ENCODE measurements around the gene SUN2. TPM values are rescaled to one million over a fixed set of nuclear protein-coding genes. Genes with fewer than 3 reads are reported as not detected.

The SUN2 gene
- total RNA-seq, 1 donor from 2014 or later, result 124 TPM

DNA sequence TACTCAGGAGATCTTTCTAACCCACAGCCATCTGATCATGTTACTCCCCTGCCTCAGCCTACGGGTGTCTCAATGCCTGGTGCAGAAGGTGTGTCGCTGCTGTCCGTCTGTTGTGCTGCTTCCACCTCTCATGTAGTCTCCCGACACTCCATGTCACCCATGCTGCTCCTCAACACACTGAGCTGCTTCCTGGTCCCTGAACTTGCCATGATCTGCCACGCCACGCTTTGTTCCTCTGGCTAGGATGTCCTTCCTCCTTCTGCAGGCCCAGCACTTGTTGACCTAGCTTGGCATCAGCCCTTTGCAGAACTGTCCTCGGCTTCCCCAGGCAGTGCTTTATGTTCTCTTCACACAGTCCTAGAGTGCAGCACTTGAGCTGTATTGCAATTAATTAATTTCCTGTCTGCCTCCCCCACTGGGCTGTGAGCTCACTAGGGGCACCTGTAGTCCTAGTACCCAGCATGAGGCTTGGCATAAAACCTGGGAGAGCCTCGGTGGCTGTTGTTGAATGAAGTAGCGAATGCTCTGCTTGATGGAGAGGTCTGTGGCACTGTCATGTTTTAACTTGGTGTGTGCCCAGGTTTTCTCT, 40.5 kb downstream of the SUN2 start:
- Mint-ChIP-seq H3K36me3 (ENCODE audit: low read depth) (peaks cover 8% of the 10 kb centered on the region), H3K27ac (ENCODE audit: unreplicated experiment) (no peak overlapping the region), H3K27me3 (ENCODE audit: low read depth) (no peaks in the 10 kb centered on the region), H3K4me3 (ENCODE audit: unreplicated experiment) (no peak overlapping the region), H3K4me1 (ENCODE audit: low read depth) (peaks cover 76% of the 10 kb centered on the region), H3K9me3 (ENCODE audit: low read depth) (no peaks in the 10 kb centered on the region)
- TF ChIP-seq, protein P1, sequence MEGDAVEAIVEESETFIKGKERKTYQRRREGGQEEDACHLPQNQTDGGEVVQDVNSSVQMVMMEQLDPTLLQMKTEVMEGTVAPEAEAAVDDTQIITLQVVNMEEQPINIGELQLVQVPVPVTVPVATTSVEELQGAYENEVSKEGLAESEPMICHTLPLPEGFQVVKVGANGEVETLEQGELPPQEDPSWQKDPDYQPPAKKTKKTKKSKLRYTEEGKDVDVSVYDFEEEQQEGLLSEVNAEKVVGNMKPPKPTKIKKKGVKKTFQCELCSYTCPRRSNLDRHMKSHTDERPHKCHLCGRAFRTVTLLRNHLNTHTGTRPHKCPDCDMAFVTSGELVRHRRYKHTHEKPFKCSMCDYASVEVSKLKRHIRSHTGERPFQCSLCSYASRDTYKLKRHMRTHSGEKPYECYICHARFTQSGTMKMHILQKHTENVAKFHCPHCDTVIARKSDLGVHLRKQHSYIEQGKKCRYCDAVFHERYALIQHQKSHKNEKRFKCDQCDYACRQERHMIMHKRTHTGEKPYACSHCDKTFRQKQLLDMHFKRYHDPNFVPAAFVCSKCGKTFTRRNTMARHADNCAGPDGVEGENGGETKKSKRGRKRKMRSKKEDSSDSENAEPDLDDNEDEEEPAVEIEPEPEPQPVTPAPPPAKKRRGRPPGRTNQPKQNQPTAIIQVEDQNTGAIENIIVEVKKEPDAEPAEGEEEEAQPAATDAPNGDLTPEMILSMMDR (IDR thresholded peaks at IDR 0.05), result no peak
- DNase-seq (ENCODE audit: low spot score), result no peak

DNA sequence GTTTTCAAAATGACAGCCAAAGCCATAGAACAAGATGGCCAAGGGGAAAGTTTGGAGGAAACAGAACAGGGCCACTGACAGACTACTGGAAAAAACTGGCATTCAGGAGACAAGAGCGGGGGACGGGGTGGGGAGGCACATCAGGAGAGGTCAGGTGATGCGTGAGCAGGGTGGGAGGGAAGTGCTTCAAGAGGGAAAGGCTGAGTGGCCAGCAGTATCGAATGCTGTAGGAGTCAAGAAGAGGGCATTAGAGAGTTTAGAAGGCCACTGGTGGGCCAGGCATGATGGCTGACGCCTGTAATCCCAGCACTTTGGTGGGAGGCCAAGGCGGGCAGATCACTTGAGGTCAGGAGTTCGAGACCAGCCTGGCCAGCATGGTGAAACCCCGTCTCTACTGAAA, 41.9 kb downstream of the SUN2 start:
- TF ChIP-seq, protein P1 (IDR thresholded peaks at IDR 0.05), result no peak
- no peak for DNase-seq (ENCODE audit: low spot score)
- no peaks in the 10 kb centered on the region for H3K27me3 Mint-ChIP-seq (ENCODE audit: low read depth)
- no peak overlapping the region for H3K4me3 Mint-ChIP-seq (ENCODE audit: unreplicated experiment)
- H3K27ac Mint-ChIP-seq (ENCODE audit: unreplicated experiment), result no peak overlapping the region
- H3K9me3 Mint-ChIP-seq (ENCODE audit: low read depth), result no peaks in the 10 kb centered on the region
- H3K4me1 Mint-ChIP-seq (ENCODE audit: low read depth), result peaks cover 64% of the 10 kb centered on the region
- H3K36me3 Mint-ChIP-seq (ENCODE audit: low read depth), result peaks cover 8% of the 10 kb centered on the region

DNA sequence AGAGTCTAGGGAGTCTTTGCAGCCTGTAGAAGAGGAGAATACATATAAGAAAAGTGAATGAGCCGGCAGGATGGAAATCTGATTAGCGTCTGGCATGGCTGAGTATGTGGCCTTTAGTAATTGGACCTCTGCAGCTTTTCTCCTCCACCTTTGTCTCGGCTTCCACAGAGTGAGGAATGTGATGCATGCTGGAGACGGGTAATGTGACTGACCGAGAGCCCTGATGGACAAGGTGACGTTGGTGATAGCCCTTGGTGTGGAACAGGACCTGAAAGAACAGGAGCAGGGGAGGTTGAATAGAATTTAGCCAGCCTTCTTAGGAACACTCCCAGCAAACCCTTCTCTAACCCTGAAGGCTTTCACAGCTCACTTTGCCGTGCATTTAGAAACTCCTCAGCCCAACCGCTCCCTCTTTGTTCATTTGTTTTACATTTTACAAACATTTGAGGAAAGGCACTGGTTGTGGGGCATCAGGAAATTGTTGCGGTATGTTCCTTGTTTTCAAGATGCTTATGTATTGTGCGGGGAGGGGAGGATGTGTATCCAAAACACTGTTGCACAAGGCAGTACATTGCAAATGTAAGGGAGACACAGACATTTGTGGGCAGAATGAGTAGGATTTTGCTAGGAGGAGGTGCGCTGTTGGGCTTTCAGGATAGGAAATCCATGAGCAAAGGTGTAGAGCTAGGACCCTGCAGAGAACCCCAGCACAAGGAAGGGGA, 43.2 kb downstream of the SUN2 start:
- no peak for DNase-seq (ENCODE audit: low spot score)
- Mint-ChIP-seq H3K36me3 (ENCODE audit: low read depth) (peaks cover 8% of the 10 kb centered on the region), H3K27ac (ENCODE audit: unreplicated experiment) (peak overlapping the region; percentile 29), H3K4me1 (ENCODE audit: low read depth) (peaks cover 62% of the 10 kb centered on the region), H3K9me3 (ENCODE audit: low read depth) (no peaks in the 10 kb centered on the region), H3K27me3 (ENCODE audit: low read depth) (no peaks in the 10 kb centered on the region), H3K4me3 (ENCODE audit: unreplicated experiment) (no peak overlapping the region)
- TF ChIP-seq, protein P1 (IDR thresholded peaks at IDR 0.05), result no peak

DNA sequence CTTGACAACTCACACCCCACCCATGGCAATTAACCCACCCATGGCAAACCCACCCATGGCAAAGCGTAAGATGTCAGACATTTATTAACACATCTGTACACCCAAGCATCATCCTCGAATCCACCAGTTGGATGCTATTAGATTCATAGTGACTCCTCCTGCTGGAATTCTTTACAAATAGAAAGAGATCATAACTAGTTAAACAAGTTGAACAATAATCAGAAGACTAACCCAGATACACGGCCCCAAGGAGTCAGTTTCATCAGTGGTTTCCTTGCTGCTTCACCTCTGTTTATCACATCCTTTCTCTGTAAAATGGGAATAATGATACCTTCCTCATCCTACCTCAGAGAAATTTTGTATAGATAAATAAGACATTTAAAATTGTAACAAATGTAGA, 44.9 kb downstream of the SUN2 start:
- Mint-ChIP-seq H3K9me3 (ENCODE audit: low read depth) (no peaks in the 10 kb centered on the region), H3K27me3 (ENCODE audit: low read depth) (no peaks in the 10 kb centered on the region), H3K4me1 (ENCODE audit: low read depth) (peaks cover 60% of the 10 kb centered on the region), H3K27ac (ENCODE audit: unreplicated experiment) (no peak overlapping the region), H3K36me3 (ENCODE audit: low read depth) (peaks cover 3% of the 10 kb centered on the region), H3K4me3 (ENCODE audit: unreplicated experiment) (no peak overlapping the region)
- no peak for DNase-seq (ENCODE audit: low spot score)
- TF ChIP-seq, protein P1 (IDR thresholded peaks at IDR 0.05), result no peak

DNA sequence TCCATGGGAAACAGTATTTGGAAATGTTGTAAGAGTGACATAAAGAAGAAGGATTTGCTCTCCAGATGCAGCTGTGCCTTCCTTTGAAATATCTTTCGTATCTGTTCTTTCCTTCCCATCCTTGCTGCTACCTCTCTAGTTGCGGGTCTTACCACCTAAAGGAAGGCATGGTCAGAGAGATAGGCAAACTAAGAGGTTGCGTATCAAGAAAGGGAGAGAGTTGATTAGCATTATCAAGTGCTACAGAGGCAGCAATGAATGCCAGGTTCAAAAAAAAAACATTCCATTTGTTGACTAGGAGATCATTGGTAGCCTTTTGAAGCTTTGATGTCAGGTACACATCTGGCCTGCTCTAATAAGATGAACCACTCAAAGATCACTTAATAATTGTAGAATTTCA, 45.4 kb downstream of the SUN2 start:
- Mint-ChIP-seq H3K4me3 (ENCODE audit: unreplicated experiment) (no peak overlapping the region), H3K27me3 (ENCODE audit: low read depth) (no peaks in the 10 kb centered on the region), H3K4me1 (ENCODE audit: low read depth) (peaks cover 58% of the 10 kb centered on the region), H3K9me3 (ENCODE audit: low read depth) (no peaks in the 10 kb centered on the region), H3K36me3 (ENCODE audit: low read depth) (peaks cover 3% of the 10 kb centered on the region), H3K27ac (ENCODE audit: unreplicated experiment) (no peak overlapping the region)
- TF ChIP-seq, protein P1 (IDR thresholded peaks at IDR 0.05), result no peak
- no peak for DNase-seq (ENCODE audit: low spot score)

Measured in chondrocyte (in vitro differentiated cells).